Spleen (tissue), 11 donors: ENCODE results near the gene CCDC12. TPM values are rescaled to one million over a fixed set of nuclear protein-coding genes. Genes with fewer than 3 reads are reported as not detected.

Experiments used
- DNase-seq: peaks from one replicate; pipeline ENCODE4 v3.0.0-alpha.2; 2020
- H3K27ac ChIP-seq, 8 donors: fragments of 200-600 bp; sonication (generic) in 7 of 8; 1 replicate in 4 of 8; 2 replicates in 4 of 8; pipeline versions ENCODE4 v1.5.0 to v1.8.0; 2016 to 2021; ENCODE audit warnings: inconsistent platforms in 4 of 8, mild to moderate bottlenecking in 4 of 8, moderate library complexity in 1 of 8
- H3K27me3 ChIP-seq, 7 donors: fragments of 200-600 bp; sonication (generic) in 6 of 7; replicated peaks in 1 of 7; 1 replicate in 4 of 7; 2 replicates in 3 of 7; pipeline versions ENCODE4 v1.5.0 to v1.8.0; 2016 to 2021; ENCODE audit warnings: inconsistent platforms in 3 of 7, mild to moderate bottlenecking in 1 of 7
- H3K36me3 ChIP-seq, 6 donors: fragments of 200-600 bp; sonication (generic) in 5 of 6; 1 replicate in 4 of 6; 2 replicates in 2 of 6; pipeline versions ENCODE4 v1.5.0 to v1.8.0; 2016 to 2021; ENCODE audit warnings: inconsistent platforms in 2 of 6
- H3K4me1 ChIP-seq, 6 donors: fragments of 200-600 bp; sonication (generic) in 5 of 6; 1 replicate in 3 of 6; 2 replicates in 3 of 6; pipeline versions ENCODE4 v1.5.0 to v1.8.0; 2016 to 2021; ENCODE audit warnings: inconsistent platforms in 3 of 6
- H3K4me3 ChIP-seq, 8 donors: fragments of 200-600 bp; sonication (generic) in 7 of 8; 1 replicate in 4 of 8; 2 replicates in 4 of 8; pipeline versions ENCODE4 v1.5.0 to v1.8.0; 2016 to 2021; ENCODE audit warnings: inconsistent platforms in 4 of 8, mild to moderate bottlenecking in 4 of 8, moderate library complexity in 2 of 8
- H3K9me3 ChIP-seq, 8 donors: fragments of 200-600 bp; sonication (generic) in 7 of 8; 1 replicate in 4 of 8; 2 replicates in 4 of 8; pipeline versions ENCODE4 v1.5.0 to v1.8.0; 2016 to 2021; ENCODE audit warnings: inconsistent platforms in 4 of 8
- CTCF ChIP-seq, 11 experiments: fragments of 200-600 bp in 7 of 11; fragments of 450-650 bp in 4 of 11; sonication (generic) in 4 of 11; IDR thresholded peaks in 8 of 11; conservative IDR thresholded peaks in 3 of 11; 1 replicate in 7 of 11; 2 replicates in 4 of 11; pipeline versions ENCODE4 v1.4.0 to v1.8.0; 2016 to 2021; ENCODE audit warnings: antibody characterized with exemption in 11 of 11, inconsistent platforms in 4 of 11, mild to moderate bottlenecking in 1 of 11
- POLR2A ChIP-seq, 3 donors: fragments of 450-650 bp; IDR thresholded peaks; one replicate each; pipeline ENCODE4 v1.5.1; 2017; ENCODE audit warnings: antibody characterized with exemption in 3 of 3, mild to moderate bottlenecking in 1 of 3
- POLR2AphosphoS5 ChIP-seq, 3 donors: sonication (generic); formaldehyde crosslinking; IDR thresholded peaks; one replicate each; pipeline ENCODE4 v1.5.1; 2017; ENCODE audit warnings: antibody characterized with exemption in 3 of 3
- WGBS, 5 donors: extraction: QIAGEN DNeasy Blood & Tissue Kit in 3 of 5; methylation state at CpG; one replicate each; pipeline versions ENCODE4 v1.1.5 to v1.1.7; 2013 to 2018; 5-methylcytosine and 5-hydroxymethylcytosine counted together
- intact Hi-C: fragments of 100-400 bp; cut with DNase I; formaldehyde crosslinking; loops from one replicate; pipeline ENCODE4 v1.15.0; 2023; ENCODE audit warnings: low total_unique reads
- polyA plus RNA-seq, 3 donors: library from polyadenylated mRNA; stranded (reverse); fragments of 200-250 nt; gene quantifications; one replicate each; pipeline ENCODE4 v1.2.1, GENCODE V29; 2013
- total RNA-seq, 7 donors: library from RNA; depleted of rRNA in 3 of 7; stranded (reverse); fragments of >200 nt in 3 of 7; fragmentation: NEBNext Ultra II Directional in 4 of 7; extraction: Animal tissue kit (Norgen Biotek cat#: 25700) in 4 of 7; gene quantifications; one replicate each; pipeline versions ENCODE4 v1.1.0 to v1.2.1, GENCODE V29; 2016 to 2021
- donor health status: healthy with polysubstance abuse.
- donor health status: DM: no; HTN: no; CAD: no; lungs with moderate emphysema.
- donor health status: DM: no; HTN: no; CAD: no.
- donor health status: Bipolar disorder and iron deficiency.
- donor health status: healthy.
- donor health status: DM: no; HTN: no; CAD: no.
- donor health status: DM: yes; HTN: yes; CAD: no.

Gene CCDC12
- total and polyA plus RNA-seq, 10 donors = 36.5 to 124 (median 55.7) TPM

GRCh38 chr3:46931631-46932331 lies 44.8 kb downstream of the CCDC12 start:
- no peak for TF ChIP-seq POLR2A (IDR thresholded peaks at IDR 0.05)
- TF ChIP-seq POLR2AphosphoS5 (IDR thresholded peaks at IDR 0.05) = peak in 2 of 3 donors; percentile 67 to 68
- peak in 2 of 11 experiments; percentile 9 to 25 for TF ChIP-seq CTCF (IDR thresholded peaks at IDR 0.05 in 8 of 11, conservative IDR thresholded peaks at IDR 0.05 in 3 of 11)
- Histone ChIP-seq H3K36me3 (peaks cover 0 to 38% (median 5%) of the 10 kb centered on the region in 6 donors), H3K4me3 (peak overlapping the region in 1 of 8 donors; percentile 24), H3K4me1 (peaks cover 84 to 100% (median 100%) of the 10 kb centered on the region in 6 donors), H3K27me3 (no peaks in the 10 kb centered on the region), H3K27ac (peak overlapping the region; percentile 63 to 89 (median 84)), H3K9me3 (peaks cover 0 to 9% (median 0%) of the 10 kb centered on the region in 8 donors)
- WGBS, 5 donors = 33 to 43% (median 36%) methylated on average over 6 of the region's 6 CpGs
- DNase-seq = peak; percentile 94
- intact Hi-C loops = no loop called here

- H3K9me3 ChIP-seq = peaks cover 0 to 9% (median 0%) of the 10 kb centered on the region in 8 donors
- peaks cover 0 to 29% (median 2%) of the 10 kb centered on the region in 6 donors for H3K36me3 ChIP-seq
- H3K4me3 ChIP-seq = peak overlapping the region in 1 of 8 donors; percentile 24
- TF ChIP-seq POLR2A (IDR thresholded peaks at IDR 0.05) (no peak), POLR2AphosphoS5 (IDR thresholded peaks at IDR 0.05) (no peak), CTCF (IDR thresholded peaks at IDR 0.05 in 8 of 11, conservative IDR thresholded peaks at IDR 0.05 in 3 of 11) (no peak)
- DNase-seq = peak; percentile 70
- H3K27ac ChIP-seq = peak overlapping the region; percentile 63 to 89 (median 84)
- peaks cover 90 to 100% (median 100%) of the 10 kb centered on the region in 6 donors for H3K4me1 ChIP-seq
- intact Hi-C loops = no loop called here
- 49 to 59% (median 55%) methylated on average over 3 of the region's 3 CpGs for WGBS, 5 donors
- no peaks in the 10 kb centered on the region for H3K27me3 ChIP-seq
These were observed 45.6 kb downstream of the CCDC12 start for GRCh38 chr3:46930945-46931403.

GRCh38 chr3:46930166-46930944 lies 46.2 kb downstream of the CCDC12 start:
- H3K27ac ChIP-seq = peak overlapping the region; percentile 63 to 89 (median 84)
- peak; percentile 79 for DNase-seq
- TF ChIP-seq POLR2AphosphoS5 (IDR thresholded peaks at IDR 0.05) (peak in 1 of 3 donors; percentile 26), POLR2A (IDR thresholded peaks at IDR 0.05) (no peak)
- H3K36me3 ChIP-seq = peaks cover 0 to 29% (median 4%) of the 10 kb centered on the region in 6 donors
- 44 to 60% (median 58%) methylated on average over 9 of the region's 9 CpGs for WGBS, 5 donors
- peak overlapping the region in 1 of 8 donors; percentile 24 for H3K4me3 ChIP-seq
- H3K4me1 ChIP-seq = peaks cover 90 to 100% (median 100%) of the 10 kb centered on the region in 6 donors
- no peaks in the 10 kb centered on the region for H3K27me3 ChIP-seq
- H3K9me3 ChIP-seq = peaks cover 0 to 9% (median 0%) of the 10 kb centered on the region in 8 donors
- intact Hi-C loops = no loop called here

- DNase-seq = peak; percentile 74
- Histone ChIP-seq H3K4me3 (no peak overlapping the region), H3K27me3 (no peaks in the 10 kb centered on the region), H3K9me3 (peaks cover 0 to 9% (median 0%) of the 10 kb centered on the region in 8 donors), H3K36me3 (peaks cover 0 to 29% (median 14%) of the 10 kb centered on the region in 6 donors), H3K4me1 (peaks cover 85 to 100% (median 99%) of the 10 kb centered on the region in 6 donors), H3K27ac (peak overlapping the region; percentile 51 to 89 (median 84))
- intact Hi-C loops = no loop called here
- WGBS, 5 donors = 73 to 89% (median 87%) methylated on average over 2 of the region's 2 CpGs
- TF ChIP-seq CTCF (IDR thresholded peaks at IDR 0.05 in 8 of 11, conservative IDR thresholded peaks at IDR 0.05 in 3 of 11) (no peak), POLR2AphosphoS5 (IDR thresholded peaks at IDR 0.05) (peak in 2 of 3 donors; percentile 14 to 39)
These were observed 47.2 kb downstream of the CCDC12 start for GRCh38 chr3:46929324-46929723.
